22Rv1 (cell line): ENCODE measurements around the gene MAD1L1.

Experiments
- H3K27ac ChIP-seq: fragments of 450-650 bp; 2 replicates; pipeline ENCODE4 v1.5.1; 2017
- CTCF ChIP-seq: fragments of 450-650 bp; IDR thresholded peaks from 2 replicates; pipeline ENCODE4 v1.5.1; 2017; ENCODE audit warnings: mild to moderate bottlenecking
- ZFX ChIP-seq: fragments of 450-650 bp; IDR thresholded peaks from 2 replicates; pipeline ENCODE4 v1.6.1; 2017; ENCODE audit warnings: antibody characterized with exemption, borderline replicate concordance

MAD1L1 gene

GRCh38 chr7:2266911-2267310 is 34.2 kb upstream of the MAD1L1 start:
- H3K27ac ChIP-seq = no peak overlapping the region
- TF ChIP-seq CTCF (no peak), ZFX (no peak)

GRCh38 chr7:2264158-2264557 is 31.4 kb upstream of the MAD1L1 start:
- no peak overlapping the region for H3K27ac ChIP-seq
- no peak for TF ChIP-seq CTCF
- TF ChIP-seq ZFX = no peak

GRCh38 chr7:2263176-2263575 is 30.4 kb upstream of the MAD1L1 start:
- TF ChIP-seq ZFX (no peak), CTCF (no peak)

GRCh38 chr7:2261611-2262010 is 28.9 kb upstream of the MAD1L1 start:
- H3K27ac ChIP-seq = no peak overlapping the region
- TF ChIP-seq ZFX (no peak), CTCF (no peak)

More at GRCh38 chr7:2263176-2263575, 30.4 kb upstream of the MAD1L1 start:
- H3K27ac ChIP-seq = no peak overlapping the region

- no peak for TF ChIP-seq ZFX
- no peak for TF ChIP-seq CTCF
- H3K27ac ChIP-seq = no peak overlapping the region
Observed at GRCh38 chr7:2260820-2261219, 28.1 kb upstream of the MAD1L1 start.

- H3K27ac ChIP-seq = no peak overlapping the region
Observed at GRCh38 chr7:2259480-2259879, 26.7 kb upstream of the MAD1L1 start.

More at GRCh38 chr7:2259480-2259879, 26.7 kb upstream of the MAD1L1 start:
- TF ChIP-seq ZFX (no peak), CTCF (no peak)
